ENCODE data around the gene MLXIPL. TPM values are rescaled to one million over a fixed set of nuclear protein-coding genes. Genes with fewer than 3 reads are reported as not detected.
A peak's percentile ranks its signal among the peaks of the same experiment; 100 is the strongest.

Gene MLXIPL
- polyA plus RNA-seq, 3 donors: 0.15 to 0.24 TPM; not detected in 1

- peaks cover 22% of the 10 kb centered on the region for H4K20me1 ChIP-seq (ENCODE audit: insufficient read depth, low read length)
- peaks cover 7 to 11% of the 10 kb centered on the region in 2 donors for H3K4me1 ChIP-seq (ENCODE audit: control insufficient read depth in 1 of 2, insufficient read depth in 2 of 2, low read length in 2 of 2)
- WGBS (ENCODE audit: insufficient coverage): 97% methylated on average over 21 of the region's 22 CpGs
- H3K36me3 ChIP-seq (replicated peaks in 1 of 2; ENCODE audit: control insufficient read depth in 1 of 2, insufficient read depth in 2 of 2, low read length in 2 of 2): peaks cover 55 to 62% of the 10 kb centered on the region in 2 donors
- H3K9ac ChIP-seq (ENCODE audit: insufficient read depth, low read length, poor library complexity, severe bottlenecking): no peak overlapping the region
- H3K79me2 ChIP-seq (ENCODE audit: insufficient read depth, low read length): peaks cover 23% of the 10 kb centered on the region
- no peak overlapping the region for H3K27ac ChIP-seq (ENCODE audit: low read depth in 1 of 2, low read length in 2 of 2)
- no peaks in the 10 kb centered on the region for H3K9me3 Mint-ChIP-seq
- H3K27me3 Mint-ChIP-seq (ENCODE audit: low read depth in 3 of 3): peaks cover 0 to 2% (median 1%) of the 10 kb centered on the region in 3 donors
- H3K4me3 ChIP-seq (replicated peaks in 1 of 3; ENCODE audit: low read depth in 2 of 3, low read length in 3 of 3): no peak overlapping the region
- H3K4me2 ChIP-seq (replicated peaks; ENCODE audit: extremely low read depth, low read length, poor library complexity, severe bottlenecking): no peak overlapping the region
- H3K9me3 ChIP-seq (replicated peaks in 1 of 2; ENCODE audit: control insufficient read depth in 1 of 2, insufficient read depth in 1 of 2, low read length in 2 of 2): no peaks in the 10 kb centered on the region
- no peak overlapping the region for H3K4me3 Mint-ChIP-seq
- peaks cover 18% of the 10 kb centered on the region for H3K4me1 Mint-ChIP-seq
- H3K36me3 Mint-ChIP-seq: peaks cover 57 to 70% of the 10 kb centered on the region in 2 donors
- H3K27ac Mint-ChIP-seq: no peak overlapping the region
- H3K27me3 ChIP-seq (ENCODE audit: control insufficient read depth in 2 of 2, insufficient read depth in 2 of 2, low read length in 2 of 2): no peaks in the 10 kb centered on the region
- no peak overlapping the region for H2AFZ ChIP-seq (ENCODE audit: insufficient read depth, low read depth, low read length, poor library complexity, severe bottlenecking)
- no peak for DNase-seq
- TF ChIP-seq, protein P1, sequence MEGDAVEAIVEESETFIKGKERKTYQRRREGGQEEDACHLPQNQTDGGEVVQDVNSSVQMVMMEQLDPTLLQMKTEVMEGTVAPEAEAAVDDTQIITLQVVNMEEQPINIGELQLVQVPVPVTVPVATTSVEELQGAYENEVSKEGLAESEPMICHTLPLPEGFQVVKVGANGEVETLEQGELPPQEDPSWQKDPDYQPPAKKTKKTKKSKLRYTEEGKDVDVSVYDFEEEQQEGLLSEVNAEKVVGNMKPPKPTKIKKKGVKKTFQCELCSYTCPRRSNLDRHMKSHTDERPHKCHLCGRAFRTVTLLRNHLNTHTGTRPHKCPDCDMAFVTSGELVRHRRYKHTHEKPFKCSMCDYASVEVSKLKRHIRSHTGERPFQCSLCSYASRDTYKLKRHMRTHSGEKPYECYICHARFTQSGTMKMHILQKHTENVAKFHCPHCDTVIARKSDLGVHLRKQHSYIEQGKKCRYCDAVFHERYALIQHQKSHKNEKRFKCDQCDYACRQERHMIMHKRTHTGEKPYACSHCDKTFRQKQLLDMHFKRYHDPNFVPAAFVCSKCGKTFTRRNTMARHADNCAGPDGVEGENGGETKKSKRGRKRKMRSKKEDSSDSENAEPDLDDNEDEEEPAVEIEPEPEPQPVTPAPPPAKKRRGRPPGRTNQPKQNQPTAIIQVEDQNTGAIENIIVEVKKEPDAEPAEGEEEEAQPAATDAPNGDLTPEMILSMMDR (IDR thresholded peaks at IDR 0.05): no peak
- intact Hi-C loops (cut with micrococcal nuclease): no loop called here
Observed at GRCh38 chr7:73570521-73570920, 53.8 kb downstream of the MLXIPL start.

GRCh38 chr7:73569042-73569608 lies 55.2 kb downstream of the MLXIPL start:
- H3K36me3 ChIP-seq (replicated peaks in 1 of 2; ENCODE audit: control insufficient read depth in 1 of 2, insufficient read depth in 2 of 2, low read length in 2 of 2): peaks cover 46 to 54% of the 10 kb centered on the region in 2 donors
- Mint-ChIP-seq H3K9me3 (no peaks in the 10 kb centered on the region), H3K4me3 (no peak overlapping the region), H3K27me3 (ENCODE audit: low read depth in 3 of 3) (peaks cover 3% of the 10 kb centered on the region in 3 donors), H3K27ac (peak overlapping the region in 1 of 7 donors; percentile 54), H3K4me1 (peaks cover 21% of the 10 kb centered on the region), H3K36me3 (peaks cover 47 to 59% of the 10 kb centered on the region in 2 donors)
- H3K27ac ChIP-seq (ENCODE audit: low read depth in 1 of 2, low read length in 2 of 2): no peak overlapping the region
- H3K79me2 ChIP-seq (ENCODE audit: insufficient read depth, low read length): peaks cover 11% of the 10 kb centered on the region
- H2AFZ ChIP-seq (ENCODE audit: insufficient read depth, low read depth, low read length, poor library complexity, severe bottlenecking): no peak overlapping the region
- intact Hi-C loops (cut with micrococcal nuclease): no loop called here
- TF ChIP-seq, protein P1 (IDR thresholded peaks at IDR 0.05): no peak
- no peak overlapping the region for H3K4me2 ChIP-seq (replicated peaks; ENCODE audit: extremely low read depth, low read length, poor library complexity, severe bottlenecking)
- no peaks in the 10 kb centered on the region for H3K9me3 ChIP-seq (replicated peaks in 1 of 2; ENCODE audit: control insufficient read depth in 1 of 2, insufficient read depth in 1 of 2, low read length in 2 of 2)
- 92% methylated on average over 4 of the region's 5 CpGs for WGBS (ENCODE audit: insufficient coverage)
- H4K20me1 ChIP-seq (ENCODE audit: insufficient read depth, low read length): peaks cover 16% of the 10 kb centered on the region
- no peak overlapping the region for H3K9ac ChIP-seq (ENCODE audit: insufficient read depth, low read length, poor library complexity, severe bottlenecking)
- H3K4me1 ChIP-seq (ENCODE audit: control insufficient read depth in 1 of 2, insufficient read depth in 2 of 2, low read length in 2 of 2): peaks cover 7 to 13% of the 10 kb centered on the region in 2 donors
- no peaks in the 10 kb centered on the region for H3K27me3 ChIP-seq (ENCODE audit: control insufficient read depth in 2 of 2, insufficient read depth in 2 of 2, low read length in 2 of 2)
- no peak for DNase-seq
- no peak overlapping the region for H3K4me3 ChIP-seq (replicated peaks in 1 of 3; ENCODE audit: low read depth in 2 of 3, low read length in 3 of 3)

Data from CD14-positive monocyte (primary cell).